GM12892 (cell line): ENCODE data around the gene LACTB.

Experiments used
- DNase-seq: peaks from one replicate; pipeline ENCODE4 v3.0.0; 2011; ENCODE audit not compliant: insufficient read length
- FAIRE-seq: peaks from 2 replicates; lab custom pipeline; 2011; peaks lifted over from hg19 to GRCh38; lab: Jason Lieb, UNC
- POLR2A ChIP-seq: IDR thresholded peaks from 2 replicates; pipeline ENCODE4 v1.6.1; 2011; ENCODE audit warnings: low read depth, low read length, control low read depth
- POLR2AphosphoS5 ChIP-seq: IDR thresholded peaks from 2 replicates; pipeline ENCODE4 v1.6.1; 2011; ENCODE audit warnings: low read depth, low read length, control low read depth
- TAF1 ChIP-seq: IDR thresholded peaks from 2 replicates; pipeline ENCODE4 v1.6.1; 2011; ENCODE audit warnings: low read depth, mild to moderate bottlenecking, control low read depth, low read length, borderline replicate concordance

LACTB gene

DNA sequence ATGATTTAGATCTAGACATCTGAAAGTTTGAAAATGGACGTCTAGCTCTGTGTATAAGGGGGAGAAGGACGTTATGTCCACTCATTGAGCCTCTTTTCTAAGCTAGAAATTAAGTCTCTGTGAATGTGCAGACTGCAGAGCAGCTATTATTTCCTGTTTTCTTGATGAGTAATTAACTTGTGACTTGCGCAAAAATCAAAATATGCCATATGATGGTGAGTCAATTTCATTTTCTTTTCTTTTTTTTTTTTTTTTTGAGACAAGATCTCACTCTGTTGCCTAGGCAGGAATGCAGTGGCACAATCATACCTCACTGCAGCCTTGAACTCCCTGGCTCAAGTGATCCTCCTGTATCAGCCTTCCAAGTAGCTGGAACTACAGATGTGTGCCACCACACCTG, 14.1 kb downstream of the LACTB start:
- TF ChIP-seq POLR2A (no peak), POLR2AphosphoS5 (no peak), TAF1 (no peak)
- FAIRE-seq (no peak), DNase-seq (no peak)

DNA sequence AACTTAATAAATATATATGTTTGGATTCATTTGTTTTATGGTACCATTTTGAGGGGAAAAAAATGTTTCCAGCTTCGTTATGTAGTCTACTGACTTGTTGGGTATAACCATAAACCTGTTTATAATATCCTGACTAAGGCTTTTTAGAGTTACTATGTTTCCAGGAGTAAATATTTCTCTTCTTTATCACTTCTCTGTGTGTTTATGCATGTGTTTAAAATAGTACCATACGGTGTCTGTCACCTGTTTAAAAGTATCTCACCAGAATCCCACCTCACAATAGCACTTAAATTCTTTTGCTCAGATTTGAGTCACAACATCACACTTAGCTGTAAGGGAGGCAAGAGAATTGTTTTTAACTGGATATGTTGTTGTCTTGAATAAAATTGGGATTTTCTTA, 15.1 kb downstream of the LACTB start:
- DNase-seq: no peak
- TF ChIP-seq POLR2AphosphoS5: no peak
- FAIRE-seq: no peak

DNA sequence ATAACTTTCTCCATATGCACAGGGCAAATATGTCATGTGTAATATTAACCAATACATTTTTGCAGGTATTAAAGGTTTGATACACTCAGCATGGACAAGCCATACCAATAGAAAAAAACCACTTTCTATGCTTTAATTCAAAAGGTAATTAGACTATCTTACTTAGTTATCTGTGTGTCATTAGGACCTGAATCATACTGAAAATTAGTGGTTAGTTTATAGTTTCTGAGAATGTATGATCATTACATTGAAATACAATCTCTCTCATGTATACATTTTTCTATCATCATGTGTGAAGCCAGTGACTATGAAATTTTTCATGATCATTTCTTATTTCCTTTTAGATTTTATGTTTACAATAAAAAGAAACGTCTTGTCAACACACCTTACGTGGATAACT, 19.3 kb downstream of the LACTB start:
- DNase-seq (no peak), FAIRE-seq (no peak)
- no peak for TF ChIP-seq TAF1
- TF ChIP-seq POLR2A: no peak
- no peak for TF ChIP-seq POLR2AphosphoS5

DNA sequence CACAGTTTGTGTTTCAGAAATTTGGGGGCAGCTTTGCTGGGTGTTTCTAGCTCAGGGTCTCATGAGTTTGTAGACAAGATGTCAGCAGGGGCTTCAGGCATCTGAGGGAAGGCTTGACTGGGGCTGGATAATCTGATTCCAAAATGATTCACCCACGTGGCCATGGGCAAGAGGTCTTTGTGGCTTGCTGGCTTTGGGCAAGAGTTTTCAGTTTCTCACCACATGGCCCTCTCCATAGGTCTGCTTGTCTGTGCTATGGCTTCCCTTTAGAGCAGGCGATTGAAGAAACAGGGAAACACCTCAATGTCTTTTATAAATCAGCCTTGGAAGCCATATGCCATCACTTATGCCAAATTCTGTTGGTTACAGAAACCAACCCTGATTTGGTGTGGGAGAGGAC, 23.8 kb downstream of the LACTB start:
- TF ChIP-seq TAF1 (no peak), POLR2AphosphoS5 (no peak), POLR2A (no peak)
- no peak for FAIRE-seq
- no peak for DNase-seq

DNA sequence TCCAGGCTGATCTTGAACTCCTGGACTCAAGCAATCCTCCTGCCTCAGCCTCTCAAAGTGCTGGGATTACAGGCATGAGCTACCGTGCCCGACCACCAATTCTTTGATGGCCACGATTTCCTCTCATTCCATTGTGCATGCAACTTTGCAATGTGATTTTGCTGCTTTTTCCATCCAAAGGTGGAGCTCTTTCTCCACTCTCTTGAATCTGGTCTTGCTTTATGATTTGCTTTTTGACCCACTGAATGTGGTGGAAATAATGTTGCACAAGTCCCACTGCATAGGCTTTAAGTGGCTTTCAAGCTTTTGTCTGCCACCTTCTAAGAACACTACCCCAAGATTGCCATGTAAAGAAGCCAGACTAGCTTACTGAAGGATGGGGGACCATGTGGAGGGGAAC, 25.0 kb downstream of the LACTB start:
- FAIRE-seq (no peak), DNase-seq (no peak)
- TF ChIP-seq POLR2A: no peak
- TF ChIP-seq TAF1: no peak
- no peak for TF ChIP-seq POLR2AphosphoS5

DNA sequence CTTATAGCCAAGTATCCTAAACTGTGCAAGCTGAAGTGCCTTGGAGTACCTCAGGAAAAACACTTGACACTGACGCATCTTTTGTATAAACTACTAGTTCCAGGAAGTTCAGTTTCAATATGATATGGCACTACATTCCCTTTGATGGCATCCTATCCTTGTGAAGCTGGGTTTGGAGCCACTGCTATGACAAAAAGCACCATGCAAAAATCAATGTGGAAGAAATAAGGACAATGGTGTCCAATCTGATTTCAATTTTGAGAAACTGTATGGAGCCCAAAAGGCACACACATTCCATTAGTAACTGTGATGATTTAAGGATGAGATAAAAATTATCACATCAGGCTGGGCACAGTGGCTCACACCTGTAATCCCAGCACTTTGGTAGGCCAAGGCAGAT, 30.0 kb downstream of the LACTB start:
- no peak for TF ChIP-seq POLR2A
- no peak for TF ChIP-seq POLR2AphosphoS5
- no peak for TF ChIP-seq TAF1
- no peak for FAIRE-seq
- no peak for DNase-seq

DNA sequence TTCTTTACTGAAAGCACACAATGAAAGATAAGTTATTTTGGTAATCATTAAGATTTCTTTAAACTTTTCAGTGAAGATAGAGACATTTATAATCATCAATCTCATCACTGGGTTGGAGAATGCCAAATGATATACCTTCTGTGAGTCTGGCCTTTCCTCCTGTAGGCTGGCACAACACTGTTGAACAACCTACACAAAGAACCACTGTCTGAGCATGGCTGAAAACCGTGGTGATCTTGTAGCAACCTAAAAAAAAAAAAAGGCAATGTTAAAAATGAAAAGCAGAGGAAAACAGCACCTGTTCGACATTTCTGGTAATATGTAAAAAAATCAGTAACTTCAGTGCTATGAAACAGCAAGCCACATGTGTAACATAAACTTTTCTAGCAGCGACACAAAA, 33.8 kb downstream of the LACTB start:
- TF ChIP-seq TAF1 (no peak), POLR2AphosphoS5 (no peak), POLR2A (no peak)
- FAIRE-seq (peak; percentile 27), DNase-seq (no peak)

DNA sequence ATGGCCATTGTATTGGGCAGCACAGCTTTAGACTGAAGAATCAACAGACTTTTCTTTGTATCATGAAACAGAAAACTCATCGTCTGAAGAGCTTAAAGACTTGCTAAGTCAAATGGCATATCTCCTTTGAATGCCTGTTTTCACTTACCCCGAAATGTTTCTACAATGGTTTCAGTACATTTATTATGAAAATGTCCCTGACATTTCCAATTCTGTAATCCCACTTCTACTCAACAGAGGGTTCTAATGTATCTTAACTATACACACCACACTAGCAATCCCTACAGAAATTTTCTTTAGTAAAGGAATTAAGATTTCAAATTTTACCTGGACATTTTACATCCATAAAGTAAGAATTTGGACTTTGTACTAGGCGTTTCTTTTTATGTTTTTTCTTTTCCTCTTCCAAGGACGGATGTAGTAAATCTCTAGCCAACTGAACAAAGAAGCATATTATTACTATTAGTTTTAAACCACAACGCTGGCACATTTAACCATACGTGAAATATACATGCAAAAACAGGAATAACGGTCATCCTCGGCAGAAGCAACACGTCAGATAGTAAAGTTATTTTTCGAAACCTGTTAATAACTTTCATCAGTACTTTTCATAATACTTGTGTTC, 34.5 kb downstream of the LACTB start:
- no peak for FAIRE-seq
- TF ChIP-seq TAF1 (no peak), POLR2A (no peak), POLR2AphosphoS5 (no peak)
- no peak for DNase-seq

DNA sequence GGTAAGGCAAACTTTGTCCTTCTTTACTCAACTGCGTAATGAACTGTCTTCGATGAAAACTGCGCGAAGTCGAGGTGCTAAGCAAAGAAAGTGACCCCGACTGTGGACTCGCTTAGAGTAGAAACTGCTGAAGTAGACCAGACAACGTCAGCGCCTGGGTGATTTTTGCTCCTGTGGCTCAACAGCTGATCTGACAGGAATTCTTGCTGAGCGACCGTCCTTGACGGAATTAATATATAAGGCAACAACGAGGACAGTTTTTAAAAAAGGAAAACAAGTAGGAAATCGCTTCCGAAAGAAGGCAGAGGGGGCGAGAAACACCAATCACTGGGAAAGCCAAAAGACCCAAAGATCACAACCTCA, 35.1 kb downstream of the LACTB start:
- DNase-seq (no peak), FAIRE-seq (no peak)
- no peak for TF ChIP-seq POLR2A

DNA sequence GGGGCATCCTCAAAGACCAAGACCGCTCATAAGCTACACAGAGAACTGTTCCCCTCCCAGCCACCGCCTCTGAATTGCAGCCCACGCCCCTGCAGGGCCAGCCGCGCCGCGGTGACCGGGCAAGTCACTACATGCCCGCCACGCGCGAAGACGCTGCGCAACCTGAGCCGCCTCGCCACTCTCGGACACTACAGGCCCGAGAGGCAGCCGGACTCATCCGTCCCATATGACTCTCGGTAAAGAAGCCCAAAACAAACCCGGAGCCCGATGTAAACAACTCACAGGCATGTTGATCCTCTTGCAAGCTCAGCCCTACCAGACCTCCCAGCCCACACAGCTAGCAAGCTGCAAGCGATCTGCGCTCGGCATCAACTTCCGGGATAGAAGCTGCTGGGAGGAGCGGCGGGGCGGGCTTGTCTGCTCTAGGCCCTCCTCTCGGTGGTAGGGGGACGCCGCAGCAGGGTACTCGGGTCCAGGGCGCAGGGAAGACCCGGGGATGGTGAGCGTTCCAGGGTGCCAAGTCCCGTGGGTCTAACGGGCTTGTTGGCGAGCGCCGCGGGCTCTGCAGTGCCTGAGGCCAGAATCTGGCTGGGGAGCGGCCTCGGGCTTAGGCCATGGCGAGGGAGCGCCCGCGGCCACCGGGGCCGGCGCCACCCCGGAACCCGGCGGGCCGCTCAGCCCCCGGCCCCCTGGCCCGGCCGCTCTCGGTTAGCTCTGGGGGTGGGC, 35.6 kb downstream of the LACTB start, which contains the start of gene RPS27L:
Gene RPS27L (minus strand): TSS at position 360 of the 726 bp plus-strand sequence. CDS start 72 bp downstream, at position 288.
- FAIRE-seq (peak; percentile 99), DNase-seq (peak; percentile 72)
- TF ChIP-seq TAF1 (peak; percentile 92), POLR2AphosphoS5 (peak; percentile 93), POLR2A (peak; percentile 97)

DNA sequence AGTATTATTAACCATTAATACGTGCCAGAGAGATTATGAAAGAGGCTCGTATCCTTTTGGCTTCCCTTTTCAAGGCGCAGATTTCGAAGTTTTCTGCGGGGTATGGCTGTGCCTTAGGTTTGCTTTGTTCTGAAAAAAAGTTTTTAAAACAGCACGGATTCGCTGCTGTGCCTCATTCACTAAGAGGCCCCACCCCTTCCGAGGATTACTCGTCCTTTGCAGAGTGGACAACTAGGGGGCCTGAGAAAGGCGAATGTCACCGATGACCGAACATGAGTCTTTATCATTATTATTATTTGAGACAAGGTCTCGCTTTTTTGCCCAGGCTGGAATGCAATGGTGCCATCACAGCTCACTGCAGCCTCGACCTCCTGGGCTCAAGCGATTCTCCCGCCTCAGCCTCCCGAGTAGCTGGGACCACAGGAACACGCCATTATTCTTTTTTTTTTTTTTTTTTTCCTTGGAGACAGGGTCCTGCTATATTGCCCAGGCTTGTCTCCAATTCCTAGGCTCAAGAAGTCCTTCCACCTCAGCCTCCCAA, 36.3 kb downstream of the LACTB start:
- DNase-seq (no peak), FAIRE-seq (peak; percentile 5)
- TF ChIP-seq POLR2AphosphoS5 (no peak), TAF1 (no peak), POLR2A (no peak)

DNA sequence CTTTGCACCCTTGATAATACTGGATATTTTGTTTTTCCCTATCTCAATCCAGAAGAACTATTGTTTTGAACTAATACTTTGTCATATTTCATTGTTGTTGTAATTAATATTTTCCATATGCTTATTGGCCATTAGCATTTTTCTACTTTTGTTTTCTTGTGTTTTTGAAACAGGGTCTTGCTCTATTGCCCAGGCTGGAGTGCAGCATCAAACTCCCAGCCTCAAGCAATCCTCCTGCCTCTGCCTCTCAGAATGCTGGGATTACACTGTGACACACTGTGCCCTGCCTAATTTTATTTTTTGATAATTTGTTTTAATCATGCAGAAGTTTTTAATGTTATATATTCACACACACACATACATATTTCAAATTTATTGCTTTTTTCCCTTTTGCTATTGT, 39.0 kb downstream of the LACTB start:
- TF ChIP-seq TAF1 (no peak), POLR2AphosphoS5 (no peak)

More for the DNA sequence above, 39.0 kb downstream of the LACTB start:
- DNase-seq: no peak
- FAIRE-seq: no peak
